Gastrocnemius medialis (tissue), 4 donors: Measurements from ENCODE around the gene ZBTB7B. TPM values are rescaled to one million over a fixed set of nuclear protein-coding genes. Genes with fewer than 3 reads are reported as not detected.
A peak's percentile ranks its signal among the peaks of the same experiment; 100 is the strongest.

Experiments
- ATAC-seq, 2 donors: fragments of 150-250 bp; one replicate each; pipeline ENCODE4 v1.9.1; 2016
- DNase-seq, 2 donors: peaks; one replicate each; pipeline ENCODE4 v3.0.0-alpha.2; 2019
- H3K27ac ChIP-seq, 4 donors: fragments of 200-600 bp; sonication (generic); 1 replicate in 1 of 4; 2 replicates in 3 of 4; pipeline ENCODE4 v1.5.1; 2016 to 2018; ENCODE audit warnings: mild to moderate bottlenecking in 2 of 4, moderate library complexity in 1 of 4
- H3K27me3 ChIP-seq, 3 donors: fragments of 200-600 bp; sonication (generic) in 2 of 3; 1 replicate in 1 of 3; 2 replicates in 2 of 3; pipeline versions ENCODE4 v1.5.1 to v1.6.0; 2016 to 2019; ENCODE audit warnings: mild to moderate bottlenecking in 1 of 3, moderate library complexity in 1 of 3
- H3K36me3 ChIP-seq, 2 donors: fragments of 200-600 bp; sonication (generic) in 1 of 2; one replicate each; pipeline ENCODE4 v1.5.1; 2017 to 2018
- H3K4me1 ChIP-seq, 2 donors: fragments of 200-600 bp; sonication (generic) in 1 of 2; one replicate each; pipeline ENCODE4 v1.5.1; 2016 to 2017; ENCODE audit warnings: mild to moderate bottlenecking in 2 of 2
- H3K4me3 ChIP-seq, 4 donors: fragments of 200-600 bp; sonication (generic) in 3 of 4; 1 replicate in 1 of 4; 2 replicates in 3 of 4; pipeline ENCODE4 v1.5.1; 2016 to 2019; ENCODE audit warnings: mild to moderate bottlenecking in 2 of 4
- H3K9me3 ChIP-seq, 3 donors: fragments of 200-600 bp; sonication (generic) in 2 of 3; 1 replicate in 1 of 3; 2 replicates in 2 of 3; pipeline ENCODE4 v1.5.1; 2016 to 2019
- CTCF ChIP-seq, 5 experiments: fragments of 450-650 bp in 3 of 5; fragments of 200-600 bp in 2 of 5; sonication (generic) in 2 of 5; IDR thresholded peaks in 4 of 5; conservative IDR thresholded peaks in 1 of 5; 1 replicate in 4 of 5; 2 replicates in 1 of 5; pipeline ENCODE4 v1.5.1; 2016 to 2019; ENCODE audit warnings: antibody characterized with exemption in 5 of 5, mild to moderate bottlenecking in 3 of 5, moderate library complexity in 3 of 5
- POLR2A ChIP-seq, 2 donors: fragments of 450-650 bp; IDR thresholded peaks; one replicate each; pipeline ENCODE4 v1.6.1; 2017; ENCODE audit warnings: antibody characterized with exemption in 2 of 2, mild to moderate bottlenecking in 2 of 2, moderate library complexity in 2 of 2
- in situ Hi-C, 4 donors: fragments of 200-750 bp; cut with MboI; loops; one replicate each; pipeline versions ENCODE4 v1.15.0 to v1.8.0; 2017; ENCODE audit warnings: low sequenced_read_pairs in 4 of 4
- intact Hi-C: fragments of 100-400 bp; cut with DNase I; formaldehyde crosslinking; loops from one replicate; pipeline ENCODE4 v1.15.1; 2023; ENCODE audit warnings: low total_unique reads
- microRNA-seq, 2 donors: library from miRNA; unstranded; fragments of <30 nt; microRNA quantifications; one replicate each; pipeline ENCODE4, GENCODE V29; 2016; ENCODE audit warnings: borderline replicate concordance in 2 of 2
- total RNA-seq, 4 donors: library from RNA; depleted of rRNA; stranded (reverse); fragments of >200 nt; gene quantifications; one replicate each; pipeline versions ENCODE4 v1.1.0 to v1.2.3, GENCODE V29; 2016

ZBTB7B gene
- total RNA-seq, 4 donors from 2014 or later, result 61.3 to 100 (median 73.1) TPM

- DNase-seq (no peak), ATAC-seq (peak in 1 of 2 donors; percentile 11)
- intact Hi-C loops, result no loop called here
Observed at GRCh38 chr1:155064111-155064831, 61.7 kb downstream of the ZBTB7B start.

GRCh38 chr1:155064832-155065429 is 62.3 kb downstream of the ZBTB7B start:
- H3K9me3 ChIP-seq, result no peaks in the 10 kb centered on the region
- H3K4me3 ChIP-seq, result no peak overlapping the region
- no peak overlapping the region for H3K27ac ChIP-seq
- no peak for DNase-seq
- TF ChIP-seq CTCF (IDR thresholded peaks at IDR 0.05 in 4 of 5, conservative IDR thresholded peaks at IDR 0.05 in 1 of 5) (no peak), POLR2A (IDR thresholded peaks at IDR 0.05) (no peak)
- intact Hi-C loops, result no loop called here
- peaks cover 9 to 21% of the 10 kb centered on the region in 2 donors for H3K4me1 ChIP-seq
- in situ Hi-C loops, result loop anchor here in 1 of 4 donors (25.0 kb wide), 1 partner anchor 103 kb away; the partner anchor contains the start of genes CKS1B, PBXIP1, PYGO2 and SHC1
- H3K36me3 ChIP-seq, result peaks cover 0 to 9% of the 10 kb centered on the region in 2 donors
- no peaks in the 10 kb centered on the region for H3K27me3 ChIP-seq
- ATAC-seq, result no peak

More at GRCh38 chr1:155064111-155064831, 61.7 kb downstream of the ZBTB7B start:
- H3K4me1 ChIP-seq, result peaks cover 9 to 18% of the 10 kb centered on the region in 2 donors
- TF ChIP-seq POLR2A (IDR thresholded peaks at IDR 0.05), result no peak
- TF ChIP-seq CTCF (IDR thresholded peaks at IDR 0.05 in 4 of 5, conservative IDR thresholded peaks at IDR 0.05 in 1 of 5), result no peak
- H3K9me3 ChIP-seq, result no peaks in the 10 kb centered on the region
- peak overlapping the region; percentile 69 to 80 (median 75) for H3K27ac ChIP-seq
- H3K36me3 ChIP-seq, result peaks cover 0 to 16% of the 10 kb centered on the region in 2 donors
- no peaks in the 10 kb centered on the region for H3K27me3 ChIP-seq
- in situ Hi-C loops, result loop anchor here in 1 of 4 donors (25.0 kb wide), 1 partner anchor 102 kb away; the partner anchor contains the start of genes CKS1B, PBXIP1, PYGO2 and SHC1
- peak overlapping the region; percentile 60 to 91 (median 78) for H3K4me3 ChIP-seq

GRCh38 chr1:155066777-155067176 is 64.2 kb downstream of the ZBTB7B start:
- Histone ChIP-seq H3K27me3 (no peaks in the 10 kb centered on the region), H3K9me3 (no peaks in the 10 kb centered on the region), H3K4me3 (no peak overlapping the region), H3K4me1 (peaks cover 14 to 26% of the 10 kb centered on the region in 2 donors), H3K36me3 (no peaks in the 10 kb centered on the region), H3K27ac (no peak overlapping the region)
- intact Hi-C loops (no loop called here), in situ Hi-C loops (loop anchor here in 1 of 4 donors (25.0 kb wide), 1 partner anchor 104 kb away; the partner anchor contains the start of genes CKS1B, PBXIP1, PYGO2 and SHC1)
- no peak for TF ChIP-seq CTCF (IDR thresholded peaks at IDR 0.05 in 4 of 5, conservative IDR thresholded peaks at IDR 0.05 in 1 of 5)
- TF ChIP-seq POLR2A (IDR thresholded peaks at IDR 0.05), result no peak
- DNase-seq (no peak), ATAC-seq (no peak)

Small RNA genes lying within 50 kb of the gene (microRNA-seq; reads per million reads assigned to microRNA genes)
- gene MIR4258, result 0 reads per million in 2 donors

Other genes starting within 250 kb of the ZBTB7B start
- gene KCNN3, start 132.5 kb upstream of the ZBTB7B start, total RNA-seq, result 10 to 100 TPM in 3 of 4 donors, 1 to 10 TPM in 1; 5.0 to 30.0 (median 20.8) TPM
- gene PMVK, start 66.1 kb upstream of the ZBTB7B start, total RNA-seq, result 1 to 10 TPM; 4.6 to 7.6 (median 6.1) TPM
- gene PBXIP1, start 46.7 kb upstream of the ZBTB7B start, total RNA-seq, result 100 to 1,000 TPM; 126 to 171 (median 165) TPM
- gene PYGO2, start 41.0 kb upstream of the ZBTB7B start, total RNA-seq, result 10 to 100 TPM; 12.6 to 22.7 (median 17.8) TPM
- 100 to 1,000 TPM in 1 of 4 donors, 10 to 100 TPM in 3; 27.4 to 135 (median 54.9) TPM for gene SHC1, start 32.1 kb upstream of the ZBTB7B start, total RNA-seq
- gene CKS1B, start 28.1 kb upstream of the ZBTB7B start, total RNA-seq, result 10 to 100 TPM in 1 of 4 donors, 1 to 10 TPM in 3; 3.6 to 15.7 (median 7.9) TPM
- gene FLAD1, start 19.5 kb upstream of the ZBTB7B start, total RNA-seq, result 10 to 100 TPM; 26.6 to 36.8 (median 31.7) TPM
- gene LENEP, start 9.2 kb upstream of the ZBTB7B start, total RNA-seq, result not detected
- not detected for gene DCST2, start 31.0 kb downstream of the ZBTB7B start, total RNA-seq
- gene DCST1, start 31.0 kb downstream of the ZBTB7B start, total RNA-seq, result under 1 TPM in 2 of 4 donors, not detected in 2; 0.13 to 0.35 TPM
- gene ADAM15, start 48.5 kb downstream of the ZBTB7B start, total RNA-seq, result 10 to 100 TPM; 30.3 to 42.8 (median 36.9) TPM
- gene EFNA4, start 60.9 kb downstream of the ZBTB7B start, total RNA-seq, result under 1 TPM; 0.41 to 0.87 (median 0.80) TPM
- gene EFNA3, start 76.0 kb downstream of the ZBTB7B start, total RNA-seq, result 1 to 10 TPM in 2 of 4 donors, under 1 TPM in 1, not detected in 1; 0.55 to 1.8 (median 1.6) TPM
- gene EFNA1, start 125.1 kb downstream of the ZBTB7B start, total RNA-seq, result 10 to 100 TPM; 12.6 to 35.1 (median 14.4) TPM
- 10 to 100 TPM in 1 of 4 donors, 1 to 10 TPM in 3; 3.5 to 11.4 (median 8.2) TPM for gene SLC50A1, start 133.1 kb downstream of the ZBTB7B start, total RNA-seq
- 10 to 100 TPM in 3 of 4 donors, 1 to 10 TPM in 1; 7.3 to 69.5 (median 57.9) TPM for gene DPM3, start 137.7 kb downstream of the ZBTB7B start, total RNA-seq
- 100 to 1,000 TPM in 1 of 4 donors, 10 to 100 TPM in 3; 59.6 to 102 (median 91.6) TPM for gene KRTCAP2, start 170.5 kb downstream of the ZBTB7B start, total RNA-seq
- not detected for gene TRIM46, start 171.0 kb downstream of the ZBTB7B start, total RNA-seq
- gene THBS3, start 205.1 kb downstream of the ZBTB7B start, total RNA-seq, result 1 to 10 TPM; 1.5 to 4.6 (median 3.3) TPM
- 10 to 100 TPM; 14.4 to 26.9 (median 24.6) TPM for gene MTX1, start 205.9 kb downstream of the ZBTB7B start, total RNA-seq